Sigmoid colon (tissue), 4 donors: ENCODE data around the gene FAM185A.
"Not testable (repeated sequence)": the region's sequence is repeated elsewhere in the genome, so short reads cannot be mapped to it uniquely, and the experiment has no call there.

Experiments used
- EP300 ChIP-seq, 4 donors: sonication (generic); formaldehyde crosslinking; IDR thresholded peaks; one replicate each; pipeline ENCODE4 v1.6.1; 2017; ENCODE audit warnings: antibody characterized with exemption in 4 of 4
- POLR2A ChIP-seq, 2 donors: fragments of 450-650 bp; IDR thresholded peaks; one replicate each; pipeline ENCODE4 v1.6.1; 2016; ENCODE audit warnings: antibody characterized with exemption in 2 of 2, mild to moderate bottlenecking in 2 of 2, moderate library complexity in 2 of 2
- TF ChIP-seq, protein P1 (sequence below), 4 experiments: fragments of 450-650 bp in 3 of 4; fragments of 200-600 bp in 1 of 4; IDR thresholded peaks; one replicate each; pipeline ENCODE4 v1.5.1; 2016 to 2019; ENCODE audit warnings: antibody characterized with exemption in 4 of 4, mild to moderate bottlenecking in 3 of 4, moderate library complexity in 2 of 4

DNA sequence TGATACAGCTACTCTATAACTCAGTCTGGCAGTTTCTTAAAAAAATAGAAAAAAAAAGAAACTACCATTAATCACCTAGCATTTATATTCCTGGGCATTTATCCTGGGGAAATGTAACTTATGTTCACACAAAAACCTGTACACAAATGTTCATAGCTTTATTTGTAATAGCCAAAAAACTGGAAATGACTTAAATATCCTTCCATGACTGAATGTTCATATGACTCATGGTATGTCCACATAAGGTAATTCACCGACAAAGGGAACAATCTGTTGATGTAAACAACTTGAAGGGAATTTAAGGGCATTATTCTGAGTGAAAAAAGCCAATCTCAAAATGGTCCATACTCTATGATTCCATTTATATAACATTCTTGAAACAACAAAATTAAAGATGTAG lies 45.8 kb downstream of the FAM185A start:
- TF ChIP-seq, protein P1, sequence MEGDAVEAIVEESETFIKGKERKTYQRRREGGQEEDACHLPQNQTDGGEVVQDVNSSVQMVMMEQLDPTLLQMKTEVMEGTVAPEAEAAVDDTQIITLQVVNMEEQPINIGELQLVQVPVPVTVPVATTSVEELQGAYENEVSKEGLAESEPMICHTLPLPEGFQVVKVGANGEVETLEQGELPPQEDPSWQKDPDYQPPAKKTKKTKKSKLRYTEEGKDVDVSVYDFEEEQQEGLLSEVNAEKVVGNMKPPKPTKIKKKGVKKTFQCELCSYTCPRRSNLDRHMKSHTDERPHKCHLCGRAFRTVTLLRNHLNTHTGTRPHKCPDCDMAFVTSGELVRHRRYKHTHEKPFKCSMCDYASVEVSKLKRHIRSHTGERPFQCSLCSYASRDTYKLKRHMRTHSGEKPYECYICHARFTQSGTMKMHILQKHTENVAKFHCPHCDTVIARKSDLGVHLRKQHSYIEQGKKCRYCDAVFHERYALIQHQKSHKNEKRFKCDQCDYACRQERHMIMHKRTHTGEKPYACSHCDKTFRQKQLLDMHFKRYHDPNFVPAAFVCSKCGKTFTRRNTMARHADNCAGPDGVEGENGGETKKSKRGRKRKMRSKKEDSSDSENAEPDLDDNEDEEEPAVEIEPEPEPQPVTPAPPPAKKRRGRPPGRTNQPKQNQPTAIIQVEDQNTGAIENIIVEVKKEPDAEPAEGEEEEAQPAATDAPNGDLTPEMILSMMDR (IDR thresholded peaks at IDR 0.05): not testable (repeated sequence)
- not testable (repeated sequence) for TF ChIP-seq EP300, POLR2A (IDR thresholded peaks at IDR 0.05)
